IMR-90 (cell line): Measurements from ENCODE around the gene CTNNA1. TPM values are rescaled to one million over a fixed set of nuclear protein-coding genes. Genes with fewer than 3 reads are reported as not detected.

Experiments
- ATAC-seq: fragments of 200-7000 bp; cut with Tn5 transposase; 2 replicates; pipeline ENCODE4 v1.9.1; 2020; ENCODE audit warnings: low read depth, mild to moderate bottlenecking, moderate library complexity
- BruUV-seq: library from RNA; stranded (reverse); fragments of 400-500 nt; replicated peaks from 2 replicates; lab custom pipeline; 2021; lab: Mats Ljungman, UMichigan
- CTCF ChIA-PET: fragments of 300-600 bp; formaldehyde crosslinking; extraction: SDS; loops from one replicate; lab custom pipeline; 2021; ENCODE audit warnings: antibody characterized with exemption; lab: Yijun Ruan, JAX
- POLR2A ChIA-PET: fragments of 300-600 bp; sonication (Branson Sonifier 250); formaldehyde crosslinking; loops from one replicate; lab custom pipeline; 2022; ENCODE audit warnings: antibody characterized with exemption; ENCODE audit not compliant: unreplicated experiment; lab: Charles Lee
- DNase-seq: peaks from one replicate; pipeline ENCODE4 v3.0.0; 2013
- H2AFZ ChIP-seq: replicated peaks from 2 replicates; pipeline ENCODE3; 2013; ENCODE audit warnings: low read length, mild to moderate bottlenecking; ENCODE audit not compliant: poor library complexity
- H2AK5ac ChIP-seq: 2 replicates; pipeline ENCODE4 v1.6.1; 2013; ENCODE audit warnings: low read depth, low read length, inconsistent platforms
- H2AK9ac ChIP-seq: replicated peaks from 2 replicates; pipeline ENCODE3; 2013; ENCODE audit warnings: mild to moderate bottlenecking, low read depth, low read length, moderate library complexity; ENCODE audit not compliant: poor library complexity
- H2BK120ac ChIP-seq: 2 replicates; pipeline ENCODE4 v1.6.1; 2013; ENCODE audit warnings: low read depth, low read length, inconsistent platforms
- H2BK15ac ChIP-seq: 3 replicates; pipeline ENCODE4 v1.6.1; 2013; ENCODE audit warnings: low read depth, low read length, inconsistent platforms
- H2BK20ac ChIP-seq: 2 replicates; pipeline ENCODE4 v1.6.1; 2013; ENCODE audit warnings: low read depth, mild to moderate bottlenecking, inconsistent platforms, low read length, moderate library complexity
- H2BK5ac ChIP-seq: 2 replicates; pipeline ENCODE4 v1.6.1; 2013; ENCODE audit warnings: mild to moderate bottlenecking, low read depth, low read length, inconsistent platforms; ENCODE audit not compliant: poor library complexity, severe bottlenecking
- H3K14ac ChIP-seq: replicated peaks from 2 replicates; pipeline ENCODE4 v1.6.1; 2013; ENCODE audit warnings: low read depth, low read length, inconsistent platforms
- H3K18ac ChIP-seq: 2 replicates; pipeline ENCODE4 v1.6.1; 2013; ENCODE audit warnings: low read depth, low read length, control low read depth
- H3K23ac ChIP-seq: 2 replicates; pipeline ENCODE4 v1.6.1; 2013; ENCODE audit warnings: low read depth, low read length, inconsistent platforms
- H3K27ac ChIP-seq: 2 replicates; pipeline ENCODE4 v1.5.1; 2013; ENCODE audit warnings: mild to moderate bottlenecking, control low read depth, low read length; ENCODE audit not compliant: insufficient read depth
- H3K27me3 ChIP-seq: 2 replicates; pipeline ENCODE4 v1.6.1; 2013; ENCODE audit warnings: low read length; ENCODE audit not compliant: control insufficient read depth, insufficient read depth
- H3K36me3 ChIP-seq: 2 replicates; pipeline ENCODE4 v1.6.1; 2013; ENCODE audit warnings: low read length, mixed read lengths; ENCODE audit not compliant: control insufficient read depth, insufficient read depth
- H3K4ac ChIP-seq: 2 replicates; pipeline ENCODE4 v1.6.1; 2013; ENCODE audit warnings: low read depth, low read length, inconsistent platforms
- H3K4me1 ChIP-seq: 2 replicates; pipeline ENCODE4 v1.6.1; 2013; ENCODE audit warnings: low read length, mixed read lengths; ENCODE audit not compliant: control insufficient read depth, insufficient read depth
- H3K4me2 ChIP-seq: 2 replicates; pipeline ENCODE4 v1.6.1; 2013; ENCODE audit warnings: low read depth, mild to moderate bottlenecking, control low read depth, low read length, moderate library complexity
- H3K4me3 ChIP-seq: 2 replicates; pipeline ENCODE4 v1.5.1; 2013; ENCODE audit warnings: low read depth, mild to moderate bottlenecking, control low read depth, low read length, moderate library complexity; ENCODE audit not compliant: insufficient read depth
- H3K56ac ChIP-seq: 2 replicates; pipeline ENCODE4 v1.6.1; 2013; ENCODE audit warnings: low read length, inconsistent platforms; ENCODE audit not compliant: insufficient read depth; ENCODE audit errors: extremely low read depth
- H3K79me1 ChIP-seq, 2 experiments: 2 replicates each; pipeline ENCODE4 v1.6.1; 2013; ENCODE audit warnings: low read length in 2 of 2, inconsistent platforms in 1 of 2, low read depth in 1 of 2
- H3K9ac ChIP-seq: 2 replicates; pipeline ENCODE4 v1.6.1; 2013; ENCODE audit warnings: low read depth, low read length, control low read depth
- H3K9me1 ChIP-seq: 2 replicates; pipeline ENCODE4 v1.6.1; 2013; ENCODE audit warnings: low read length, inconsistent platforms; ENCODE audit not compliant: insufficient read depth
- H3K9me3 ChIP-seq: 2 replicates; pipeline ENCODE4 v1.6.1; 2013; ENCODE audit warnings: low read length; ENCODE audit not compliant: control insufficient read depth, insufficient read depth
- H4K20me1 ChIP-seq: 2 replicates; pipeline ENCODE4 v1.6.1; 2013; ENCODE audit warnings: low read length, inconsistent platforms; ENCODE audit not compliant: insufficient read depth
- H4K5ac ChIP-seq: 2 replicates; pipeline ENCODE4 v1.6.1; 2013; ENCODE audit warnings: mild to moderate bottlenecking, low read depth, low read length, control low read depth
- H4K8ac ChIP-seq, 2 experiments: 2 replicates each; pipeline ENCODE4 v1.6.1; 2013; ENCODE audit warnings: low read depth in 2 of 2, low read length in 2 of 2, control low read depth in 1 of 2, inconsistent platforms in 1 of 2
- H4K91ac ChIP-seq: 2 replicates; pipeline ENCODE4 v1.6.1; 2013; ENCODE audit warnings: low read depth, low read length, inconsistent platforms; ENCODE audit not compliant: insufficient read depth
- BHLHE40 ChIP-seq: fragments of 150-350 bp; IDR thresholded peaks from 2 replicates; pipeline ENCODE4 v1.6.1; 2016; ENCODE audit warnings: mild to moderate bottlenecking, low read depth, low read length
- CEBPB ChIP-seq: IDR thresholded peaks from 2 replicates; pipeline ENCODE4 v1.6.1; 2012; ENCODE audit warnings: low read depth, low read length, improper control_type of control experiment
- CHD1 ChIP-seq: IDR thresholded peaks from 2 replicates; pipeline ENCODE4 v1.6.1; 2012; ENCODE audit warnings: low read depth, low read length, improper control_type of control experiment
- CTCF ChIP-seq: conservative IDR thresholded peaks from 2 replicates; pipeline ENCODE4 v1.5.1; 2012; ENCODE audit warnings: mild to moderate bottlenecking, low read depth, low read length, improper control_type of control experiment
- FOS ChIP-seq: fragments of 150-350 bp; IDR thresholded peaks from 2 replicates; pipeline ENCODE4 v1.6.1; 2016; ENCODE audit warnings: low read depth, low read length
- MAFK ChIP-seq: IDR thresholded peaks from 2 replicates; pipeline ENCODE4 v1.6.1; 2012; ENCODE audit warnings: low read depth, low read length, improper control_type of control experiment
- MXI1 ChIP-seq: IDR thresholded peaks from 2 replicates; pipeline ENCODE4 v1.6.1; 2012; ENCODE audit warnings: low read depth, mild to moderate bottlenecking, low read length, moderate library complexity, borderline replicate concordance
- NFE2L2 ChIP-seq: fragments of 150-350 bp; IDR thresholded peaks from 2 replicates; pipeline ENCODE4 v1.6.1; 2016; ENCODE audit warnings: low read depth, mild to moderate bottlenecking, low read length
- POLR2A ChIP-seq: IDR thresholded peaks from 2 replicates; pipeline ENCODE4 v1.6.1; 2012; ENCODE audit warnings: mild to moderate bottlenecking, low read depth, low read length
- RFX5 ChIP-seq: IDR thresholded peaks from 2 replicates; pipeline ENCODE4 v1.8.0; 2012; ENCODE audit warnings: low read depth, mild to moderate bottlenecking, low read length, moderate library complexity
- SMC3 ChIP-seq: fragments of 150-350 bp; IDR thresholded peaks from 2 replicates; pipeline ENCODE4 v1.6.1; 2016; ENCODE audit warnings: low read depth, mild to moderate bottlenecking, antibody characterized with exemption, low read length, moderate library complexity
- USF2 ChIP-seq: fragments of 150-350 bp; IDR thresholded peaks from 2 replicates; pipeline ENCODE4 v1.6.1; 2017; ENCODE audit warnings: mild to moderate bottlenecking, antibody characterized with exemption, low read length, low read depth
- WGBS, 2 experiments: methylation state at CpG; one replicate each; pipeline versions ENCODE4 v1.1.5 to v1.1.7; 2013; ENCODE audit warnings: missing lambda C conversion rate in 2 of 2; ENCODE audit not compliant: insufficient read length in 1 of 2; ENCODE audit errors: extremely low coverage in 2 of 2; 5-methylcytosine and 5-hydroxymethylcytosine counted together
- dilution Hi-C: fragments of 300-500 bp; cut with HindIII; formaldehyde crosslinking; loops from one replicate; pipeline ENCODE4 v1.14.3; 2018; ENCODE audit warnings: low sequenced_read_pairs; ENCODE audit not compliant: unreplicated experiment
- in situ Hi-C: fragments of 300-500 bp; cut with MboI; formaldehyde crosslinking; loops from 3 replicates; pipeline ENCODE4 v1.14.3; 2019; ENCODE audit warnings: low sequenced_read_pairs, inconsistent platforms, mixed read lengths
- intact Hi-C: fragments of 100-400 bp; cut with micrococcal nuclease; formaldehyde crosslinking; loops from 2 replicates; pipeline ENCODE4 v1.10.0; 2022
- polyA plus RNA-seq, 3 experiments: library from polyadenylated mRNA; depleted of rRNA; stranded (reverse); fragments of >200 nt; gene quantifications; 2 replicates each; pipeline ENCODE4 v1.2.3, GENCODE V29; 2012; ENCODE audit warnings: low replicate concordance in 1 of 3
- total RNA-seq: library from RNA; depleted of rRNA; stranded (reverse); fragments of >200 nt; gene quantifications from 2 replicates; pipeline ENCODE4 v1.2.3, GENCODE V29; 2012

Gene CTNNA1
- total and polyA plus RNA-seq, 2 of the 4 experiments (the other 2 are of a cell fraction) = 220 to 471 TPM

- in situ Hi-C loops = no loop called here
These were observed 37.5 kb downstream of the CTNNA1 start for GRCh38 chr5:138790684-138791083.

More at GRCh38 chr5:138790684-138791083, 37.5 kb downstream of the CTNNA1 start:
- Histone ChIP-seq H4K91ac (no peak overlapping the region), H3K23ac (no peak overlapping the region), H3K27ac (no peak overlapping the region), H3K4me3 (no peak overlapping the region), H3K18ac (no peak overlapping the region), H3K56ac (no peak overlapping the region), H2BK5ac (no peak overlapping the region), H3K9me3 (no peaks in the 10 kb centered on the region), H3K14ac (no peak overlapping the region), H3K79me1 (peaks cover 14 to 62% of the 10 kb centered on the region in 2 experiments), H3K9ac (no peak overlapping the region), H2BK120ac (no peak overlapping the region), H2AFZ (no peak overlapping the region), H2AK9ac (no peak overlapping the region), H4K20me1 (peaks cover 62% of the 10 kb centered on the region), H2AK5ac (no peak overlapping the region), H3K9me1 (peaks cover 17% of the 10 kb centered on the region), H3K4me2 (no peak overlapping the region; the same call in 1 of the 2 replicates), H3K4me1 (peaks cover 14% of the 10 kb centered on the region), H3K27me3 (no peaks in the 10 kb centered on the region), H3K36me3 (peaks cover 6% of the 10 kb centered on the region), H4K5ac (no peak overlapping the region), H2BK20ac (no peak overlapping the region), H2BK15ac (no peak overlapping the region), H3K4ac (no peak overlapping the region), H4K8ac (no peak overlapping the region)
- ChIA-PET POLR2A (no interaction called here), CTCF (interaction anchor here (0.7 to 1.3 kb wide), 3 partner anchors 12 to 18 kb away, joined by 3 to 4 read pairs (median 3); no protein-coding TSS in a partner anchor)
- DNase-seq = peak; percentile 46
- WGBS, 2 experiments = no CpG with 5 or more reads among the region's 1 CpG
- intact Hi-C loops (no loop called here), dilution Hi-C loops (no loop called here)
- no TSS peak for BruUV-seq
- TF ChIP-seq MAFK (no peak), USF2 (no peak), NFE2L2 (no peak), SMC3 (no peak), CHD1 (no peak), RFX5 (no peak), MXI1 (no peak), CEBPB (no peak), BHLHE40 (no peak), FOS (no peak), CTCF (no peak), POLR2A (no peak)
- ATAC-seq = no peak
